SIG-M5 treated with dmso at 0.1 percent for 504 hours (cell line): ENCODE measurements around the gene COL23A1.
"Not testable (repeated sequence)": the region's sequence is repeated elsewhere in the genome, so short reads cannot be mapped to it uniquely, and the experiment has no call there.

ENCODE experiments used
- DNase-seq: peaks from one replicate; lab custom pipeline; 2025; ENCODE audit not compliant: unreplicated experiment; lab: John Stamatoyannopoulos, UW

Gene COL23A1

GRCh38 chr5:178383919-178384815, 206.0 kb downstream of the COL23A1 start:
- DNase-seq, result no peak

DNA sequence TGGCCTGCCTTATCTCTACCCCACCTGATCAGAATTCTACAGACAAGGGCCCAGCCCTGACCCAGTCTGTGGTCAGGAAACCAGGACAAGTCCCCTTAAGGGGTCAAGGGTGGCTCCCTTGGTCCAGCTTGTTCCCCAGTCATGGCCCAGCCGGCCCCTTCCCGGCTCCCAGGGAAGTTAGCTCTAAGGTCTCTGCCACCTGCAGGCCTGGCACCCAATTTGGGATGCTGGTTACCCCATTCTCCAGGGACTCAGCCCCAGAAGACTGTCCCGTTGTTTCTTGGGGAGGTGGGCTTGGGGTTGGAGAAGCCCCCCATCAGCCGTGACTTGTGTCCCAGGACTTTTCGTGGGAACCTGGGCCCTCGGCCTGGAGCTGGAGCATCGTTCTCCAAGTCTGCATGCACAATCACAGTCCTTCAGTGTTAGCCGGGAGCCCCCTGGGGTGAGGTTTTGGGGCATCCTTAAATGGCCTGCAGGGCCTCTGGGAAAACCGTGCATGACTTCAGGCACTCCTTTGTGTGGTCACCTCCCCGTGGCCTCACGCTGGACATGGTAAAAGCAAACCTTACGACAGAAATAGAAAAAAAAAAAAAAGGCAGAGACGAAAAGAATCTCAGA, 206.8 kb downstream of the COL23A1 start:
- no peak for DNase-seq

DNA sequence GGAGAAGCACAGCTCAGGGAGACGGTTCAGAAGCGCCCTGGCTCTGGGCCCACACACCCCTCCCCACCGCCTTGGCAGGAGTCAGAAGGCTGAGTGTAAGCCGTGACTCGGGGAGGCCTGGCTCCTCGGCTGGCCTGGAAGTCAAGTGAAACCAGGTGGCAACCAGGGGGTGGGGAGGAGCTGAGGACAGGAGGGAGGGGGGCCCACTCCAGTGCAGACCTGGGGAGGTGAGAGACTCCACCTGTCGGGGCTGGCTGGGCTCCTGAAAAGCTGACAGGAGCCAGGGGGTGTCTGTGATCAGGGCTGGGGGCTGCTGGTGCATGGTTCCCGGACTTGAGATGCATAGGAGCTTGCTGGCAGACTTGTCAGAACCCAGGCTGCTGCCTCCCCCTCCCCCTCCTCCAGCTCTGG, 207.4 kb downstream of the COL23A1 start:
- no peak for DNase-seq

- no peak for DNase-seq
Observed at GRCh38 chr5:178381921-178382695, 208.1 kb downstream of the COL23A1 start.

GRCh38 chr5:178381206-178381605, 209.0 kb downstream of the COL23A1 start:
- no peak for DNase-seq

- no peak for DNase-seq
Observed at GRCh38 chr5:178380541-178381074, 209.6 kb downstream of the COL23A1 start.

DNA sequence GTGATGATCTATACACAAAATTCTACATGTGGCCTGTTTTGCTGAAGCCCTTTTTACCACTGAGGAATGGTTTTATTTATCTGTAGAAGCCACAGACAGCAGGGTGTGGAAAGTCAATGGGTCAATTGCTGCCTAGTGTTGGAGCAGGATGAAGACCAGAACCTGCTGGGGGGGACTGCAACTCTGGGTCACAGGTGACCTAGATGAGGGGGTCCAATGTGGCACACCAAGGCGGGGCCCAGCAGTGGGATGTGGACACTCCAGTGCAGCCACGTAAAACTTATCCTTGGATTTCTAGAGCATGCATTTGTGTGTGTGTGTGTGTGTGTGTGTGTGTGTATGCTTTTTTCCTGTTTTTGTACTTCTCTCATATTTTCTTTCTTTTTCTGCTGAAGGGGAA, 210.1 kb downstream of the COL23A1 start:
- no peak for DNase-seq

DNA sequence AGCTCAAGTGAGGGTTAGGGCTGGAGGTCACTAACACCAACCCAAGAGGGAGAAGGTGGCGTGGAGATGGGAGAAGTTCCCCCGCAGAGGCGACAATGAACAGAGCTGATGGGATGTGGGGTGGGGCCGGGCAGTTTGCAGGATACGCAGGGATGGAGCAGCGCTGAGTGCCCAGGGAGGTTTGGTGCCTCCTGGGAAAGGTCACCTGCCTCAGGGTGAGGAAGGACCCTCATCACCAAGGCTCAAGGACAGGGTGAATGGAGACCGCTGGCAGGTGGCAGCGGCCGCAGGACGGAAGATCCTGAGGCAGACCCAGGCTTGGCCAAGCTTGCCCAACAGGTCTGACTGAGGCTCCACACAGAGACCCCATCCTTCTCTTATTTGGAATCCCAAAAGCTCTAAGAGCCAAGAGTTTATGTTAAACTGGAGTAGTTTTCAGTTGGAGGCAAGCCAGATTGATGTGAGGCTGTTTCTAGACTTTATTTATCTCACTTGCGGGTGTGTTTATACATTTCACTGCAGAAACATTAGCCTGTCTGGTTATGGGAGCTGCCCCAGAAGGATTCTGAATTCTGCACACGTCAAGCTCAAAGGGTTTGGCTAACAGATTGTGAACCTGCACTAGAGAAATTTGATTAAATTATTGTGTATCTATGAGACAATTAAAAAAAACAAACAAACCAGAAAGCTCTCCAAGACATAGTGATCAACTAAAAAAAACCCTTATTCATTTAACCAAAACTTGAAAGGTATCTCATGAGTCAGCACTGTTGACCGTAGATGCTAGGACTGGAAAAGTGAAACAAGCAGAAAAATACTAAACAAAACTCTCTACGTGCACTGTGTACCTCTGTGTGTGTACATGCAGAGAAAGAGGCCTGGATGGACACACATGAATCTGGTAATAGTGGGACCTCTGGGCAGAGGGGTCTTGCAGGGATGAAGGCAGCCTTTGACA, 211.4 kb downstream of the COL23A1 start:
- DNase-seq, result no peak

- no peak for DNase-seq
Observed at GRCh38 chr5:178377583-178378270, 212.5 kb downstream of the COL23A1 start.

GRCh38 chr5:178376921-178377582, 213.1 kb downstream of the COL23A1 start:
- DNase-seq, result no peak

DNA sequence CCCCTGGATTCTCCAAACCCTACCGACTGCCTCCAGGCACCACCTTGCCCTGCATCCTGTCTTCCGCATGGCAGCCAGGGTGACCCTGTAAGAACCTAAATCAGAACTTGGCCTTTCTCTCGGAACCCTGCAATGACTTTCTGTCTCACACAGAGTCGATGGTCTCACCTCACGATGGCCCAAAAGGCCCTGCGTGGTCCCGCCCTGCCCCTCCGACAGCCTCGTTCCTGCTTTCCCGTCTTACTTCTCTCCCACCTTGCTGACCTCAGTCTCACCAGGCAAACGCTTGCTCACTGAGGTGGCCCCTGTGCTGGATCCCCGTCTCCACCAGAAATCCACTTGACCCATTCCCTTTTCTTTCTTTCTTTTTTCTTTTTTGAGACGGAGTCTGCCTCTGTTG, 214.8 kb downstream of the COL23A1 start:
- no peak for DNase-seq

DNA sequence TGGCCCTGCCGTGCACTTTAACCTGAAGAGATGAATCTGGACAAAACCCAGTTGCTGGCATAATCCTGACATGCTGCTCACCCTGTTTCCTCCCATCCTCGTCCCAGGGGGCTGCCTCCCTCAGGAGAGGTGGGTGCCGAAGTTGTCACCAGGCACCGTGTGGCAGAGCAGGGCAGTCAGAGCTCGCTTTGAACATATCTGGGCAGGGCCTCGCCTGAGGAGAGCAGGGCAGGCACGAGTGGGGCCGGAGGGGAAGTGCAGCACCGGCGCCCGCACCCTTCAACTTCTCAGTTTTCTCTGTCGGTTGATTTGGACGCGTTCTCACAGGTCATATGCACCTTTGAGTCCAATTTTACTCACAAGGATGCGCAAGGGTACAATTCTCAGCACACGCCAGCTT, 216.5 kb downstream of the COL23A1 start:
- no peak for DNase-seq

DNA sequence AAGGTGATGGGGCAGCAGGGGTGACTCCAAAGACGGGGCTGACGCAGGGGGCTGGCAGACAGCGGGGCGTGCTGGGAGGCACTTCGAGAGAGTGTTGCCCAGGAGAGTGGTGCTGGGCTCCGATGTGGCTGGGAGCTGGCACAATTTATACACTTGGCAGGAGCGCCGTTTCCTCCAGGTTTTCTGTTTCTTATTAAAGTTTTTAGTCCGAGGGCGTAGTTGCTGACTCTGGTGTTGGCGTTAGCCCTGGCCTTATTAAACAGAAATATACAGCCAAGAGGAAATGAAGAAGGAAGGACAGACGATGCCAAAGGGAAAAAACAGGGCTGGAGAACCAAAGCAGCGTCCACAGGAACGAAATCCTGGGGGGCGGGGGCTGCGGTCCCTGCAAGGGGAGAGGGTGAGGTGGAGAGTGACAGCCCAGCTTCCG, 218.0 kb downstream of the COL23A1 start:
- no peak for DNase-seq

GRCh38 chr5:178371362-178372111, 218.7 kb downstream of the COL23A1 start:
- DNase-seq, result no peak

DNA sequence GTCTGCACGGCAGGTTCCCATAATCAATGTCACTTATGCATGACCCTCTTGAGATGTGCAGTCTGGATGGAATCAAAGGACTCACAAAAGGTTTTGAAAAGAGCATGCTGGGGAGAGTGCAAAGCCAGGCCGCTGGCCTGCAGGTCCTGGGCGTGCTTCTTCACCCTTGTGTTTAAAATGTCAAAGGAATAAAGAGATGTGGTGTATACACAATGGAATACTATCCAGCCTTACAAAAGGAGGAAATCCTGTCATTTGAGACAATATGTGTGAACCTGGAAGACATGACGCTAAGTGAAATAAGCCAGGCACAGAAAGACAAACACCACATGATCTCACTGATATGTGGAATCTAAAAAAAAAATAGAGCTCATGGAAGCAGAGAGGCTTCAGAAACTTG, 220.1 kb downstream of the COL23A1 start:
- DNase-seq, result no peak

GRCh38 chr5:178369469-178369868, 220.7 kb downstream of the COL23A1 start:
- DNase-seq, result not testable (repeated sequence)

- DNase-seq, result no peak
Observed at GRCh38 chr5:178368716-178369300, 221.4 kb downstream of the COL23A1 start.

GRCh38 chr5:178368274-178368673, 221.9 kb downstream of the COL23A1 start:
- no peak for DNase-seq
